ENCODE data around the gene ZNF507.

The ZNF507 gene

GRCh38 chr19:32397671-32398101 lies 52.3 kb downstream of the ZNF507 start:
- Histone ChIP-seq H3K4me1 (ENCODE audit: control insufficient read depth in 1 of 2, insufficient read depth in 1 of 2, low read depth in 1 of 2, low read length in 1 of 2) (peaks cover 5% of the 10 kb centered on the region in 2 experiments), H3K27me3 (no peaks in the 10 kb centered on the region), H3K9me3 (no peaks in the 10 kb centered on the region), H3K4me3 (ENCODE audit: low read depth in 1 of 2, low read length in 1 of 2) (no peak overlapping the region), H3K36me3 (no peaks in the 10 kb centered on the region), H3K27ac (no peak overlapping the region)
- no peak for TF ChIP-seq CTCF (IDR thresholded peaks at IDR 0.05)

GRCh38 chr19:32401992-32402391 lies 56.6 kb downstream of the ZNF507 start:
- no peak overlapping the region for H3K4me3 ChIP-seq (ENCODE audit: low read depth in 1 of 2, low read length in 1 of 2)

GRCh38 chr19:32403291-32403995 lies 58.0 kb downstream of the ZNF507 start:
- Histone ChIP-seq H3K4me3 (ENCODE audit: low read depth in 1 of 2, low read length in 1 of 2) (peak overlapping the region in 1 of 2 experiments; percentile 3), H3K27me3 (no peaks in the 10 kb centered on the region), H3K27ac (peak overlapping the region; percentile 94), H3K36me3 (no peaks in the 10 kb centered on the region), H3K9me3 (no peaks in the 10 kb centered on the region), H3K4me1 (ENCODE audit: control insufficient read depth in 1 of 2, insufficient read depth in 1 of 2, low read depth in 1 of 2, low read length in 1 of 2) (peaks cover 44% of the 10 kb centered on the region in 2 experiments)
- no peak for TF ChIP-seq CTCF (IDR thresholded peaks at IDR 0.05)

More at GRCh38 chr19:32401992-32402391, 56.6 kb downstream of the ZNF507 start:
- H3K4me1 ChIP-seq (ENCODE audit: control insufficient read depth in 1 of 2, insufficient read depth in 1 of 2, low read depth in 1 of 2, low read length in 1 of 2): peaks cover 38% of the 10 kb centered on the region in 2 experiments
- no peaks in the 10 kb centered on the region for H3K9me3 ChIP-seq
- no peak overlapping the region for H3K27ac ChIP-seq
- TF ChIP-seq CTCF (IDR thresholded peaks at IDR 0.05): no peak
- no peaks in the 10 kb centered on the region for H3K36me3 ChIP-seq
- no peaks in the 10 kb centered on the region for H3K27me3 ChIP-seq

GRCh38 chr19:32404213-32404932 lies 59.0 kb downstream of the ZNF507 start:
- H3K9me3 ChIP-seq: no peaks in the 10 kb centered on the region
- no peaks in the 10 kb centered on the region for H3K27me3 ChIP-seq
- peak overlapping the region; percentile 94 for H3K27ac ChIP-seq
- no peak for TF ChIP-seq CTCF (IDR thresholded peaks at IDR 0.05)
- H3K4me1 ChIP-seq (ENCODE audit: control insufficient read depth in 1 of 2, insufficient read depth in 1 of 2, low read depth in 1 of 2, low read length in 1 of 2): peaks cover 44% of the 10 kb centered on the region in 2 experiments
- peaks cover 7% of the 10 kb centered on the region for H3K36me3 ChIP-seq
- peak overlapping the region; percentile 68 to 88 for H3K4me3 ChIP-seq (ENCODE audit: low read depth in 1 of 2, low read length in 1 of 2)

GRCh38 chr19:32404933-32405430 lies 59.6 kb downstream of the ZNF507 start:
- TF ChIP-seq CTCF (IDR thresholded peaks at IDR 0.05): no peak
- H3K27ac ChIP-seq: peak overlapping the region; percentile 94
- peaks cover 44% of the 10 kb centered on the region in 2 experiments for H3K4me1 ChIP-seq (ENCODE audit: control insufficient read depth in 1 of 2, insufficient read depth in 1 of 2, low read depth in 1 of 2, low read length in 1 of 2)
- H3K4me3 ChIP-seq (ENCODE audit: low read depth in 1 of 2, low read length in 1 of 2): peak overlapping the region; percentile 68 to 88
- peaks cover 13% of the 10 kb centered on the region for H3K36me3 ChIP-seq
- H3K9me3 ChIP-seq: no peaks in the 10 kb centered on the region
- no peaks in the 10 kb centered on the region for H3K27me3 ChIP-seq

Data from neutrophil (primary cell).